GM18507 (cell line): ENCODE results near the gene KCNF1.

Experiments used
- DNase-seq: peaks from one replicate; pipeline ENCODE4 v3.0.0; 2011; ENCODE audit warnings: low read depth; ENCODE audit not compliant: insufficient read length; ENCODE audit errors: extremely low spot score
- FAIRE-seq: peaks from 2 replicates; lab custom pipeline; 2011; peaks lifted over from hg19 to GRCh38; lab: Jason Lieb, UNC

Gene KCNF1

DNA sequence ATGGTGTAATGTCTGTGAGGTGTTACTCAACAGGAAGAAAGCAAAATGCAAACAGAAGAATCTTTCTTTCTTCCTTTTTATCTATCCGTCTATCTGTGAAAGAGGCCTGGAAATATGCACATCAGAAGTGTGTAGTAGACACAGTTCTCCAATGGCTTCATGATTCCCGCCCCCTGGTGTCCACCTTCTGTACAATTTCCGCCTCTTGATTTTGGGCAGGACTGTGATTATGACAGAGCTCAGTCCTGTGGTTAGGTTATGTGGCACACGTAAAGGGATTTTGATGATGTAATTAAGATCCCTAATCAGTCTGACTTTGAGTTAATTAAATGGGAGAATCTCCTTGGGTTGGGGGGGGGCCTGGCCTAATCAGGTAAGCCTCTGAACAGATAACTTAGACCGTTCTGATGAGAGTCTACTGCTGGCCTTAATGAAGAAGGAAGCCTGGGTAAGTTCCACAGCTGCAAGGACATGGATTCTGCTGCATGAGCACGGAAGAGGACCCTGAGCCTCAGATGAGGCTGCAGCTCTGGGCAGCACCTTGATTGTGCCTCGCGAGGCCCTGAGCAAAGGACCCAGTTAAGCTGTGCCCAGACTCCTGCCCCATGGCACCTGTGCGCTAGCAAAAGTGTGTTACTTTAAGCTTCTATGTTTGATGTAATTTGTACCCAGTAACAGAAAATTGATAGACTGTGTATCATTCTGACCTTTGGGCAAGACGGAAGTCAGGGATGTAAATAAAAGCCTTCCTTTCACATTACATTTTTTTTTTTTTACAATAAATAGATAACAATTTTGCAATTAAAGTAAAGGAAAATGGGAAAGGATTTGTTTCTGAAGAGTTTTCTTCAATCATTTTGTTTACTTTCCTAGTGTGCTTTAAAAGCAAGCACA, 11.3 kb upstream of the KCNF1 start:
- FAIRE-seq (peak; percentile 53), DNase-seq (peak; percentile 33)

DNA sequence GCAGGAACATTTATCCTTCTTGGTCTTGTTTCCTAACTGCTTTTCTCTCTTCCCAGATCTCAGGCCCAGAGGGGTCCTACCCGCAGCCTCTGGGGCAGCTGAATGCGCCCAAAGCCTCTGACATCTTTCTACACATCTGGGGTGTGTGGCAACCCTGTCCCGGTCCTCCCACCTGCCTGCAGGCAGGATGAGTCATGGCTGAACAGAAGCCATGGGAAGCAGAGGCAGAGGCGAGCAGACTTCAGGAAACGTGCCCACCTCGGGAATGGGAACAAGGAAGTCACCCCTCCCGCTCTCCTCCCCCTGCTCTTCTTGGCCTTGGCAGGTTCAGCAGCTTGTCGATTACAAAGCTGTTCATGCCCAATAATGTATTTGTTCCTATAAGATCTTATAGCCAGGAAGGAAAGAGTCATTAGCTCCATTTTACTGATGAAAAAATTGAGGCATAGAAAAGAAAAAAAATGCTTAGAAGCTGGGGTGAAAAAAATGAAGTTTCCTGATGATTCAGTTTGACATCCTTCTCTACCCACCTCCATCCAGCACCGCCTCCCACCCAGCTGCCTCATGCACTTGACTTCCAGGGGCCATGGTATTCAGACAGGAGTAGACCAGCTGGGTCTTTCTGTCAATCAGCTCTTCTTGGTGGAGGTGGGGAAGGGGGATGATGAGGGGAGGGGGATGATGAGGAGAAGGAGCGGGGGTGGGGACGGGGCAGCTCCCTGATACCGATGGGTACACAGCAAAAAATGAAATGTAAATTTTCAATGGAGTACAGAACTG, 10.4 kb upstream of the KCNF1 start:
- DNase-seq = no peak
- no peak for FAIRE-seq

GRCh38 chr2:10903861-10904210, 7.9 kb upstream of the KCNF1 start:
- DNase-seq (no peak), FAIRE-seq (no peak)

DNA sequence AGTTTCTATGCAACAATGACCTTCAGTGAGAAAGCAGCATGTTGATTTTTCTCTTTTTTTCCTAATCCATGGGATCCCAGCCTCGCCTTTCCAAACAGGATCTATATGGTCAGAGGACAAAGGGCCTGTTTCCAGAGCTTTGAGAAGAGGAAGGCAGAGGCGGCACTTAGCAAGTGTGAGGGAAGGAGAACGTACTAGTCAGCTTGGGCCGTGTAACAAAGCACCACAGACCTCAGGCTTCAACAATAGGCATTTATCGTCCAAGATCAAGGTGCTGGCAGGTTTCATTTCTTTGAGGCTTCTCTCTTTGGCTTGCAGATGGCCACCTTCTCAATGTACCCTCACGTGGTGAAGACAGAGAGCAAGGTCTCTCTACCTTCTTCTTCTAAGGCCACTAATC, 7.3 kb upstream of the KCNF1 start:
- FAIRE-seq = no peak
- DNase-seq = no peak

GRCh38 chr2:10905006-10905861, 6.5 kb upstream of the KCNF1 start:
- FAIRE-seq = no peak
- DNase-seq = no peak

GRCh38 chr2:10905862-10906143, 5.9 kb upstream of the KCNF1 start:
- FAIRE-seq = no peak
- no peak for DNase-seq

GRCh38 chr2:10906926-10907625, 4.7 kb upstream of the KCNF1 start:
- no peak for DNase-seq
- no peak for FAIRE-seq

DNA sequence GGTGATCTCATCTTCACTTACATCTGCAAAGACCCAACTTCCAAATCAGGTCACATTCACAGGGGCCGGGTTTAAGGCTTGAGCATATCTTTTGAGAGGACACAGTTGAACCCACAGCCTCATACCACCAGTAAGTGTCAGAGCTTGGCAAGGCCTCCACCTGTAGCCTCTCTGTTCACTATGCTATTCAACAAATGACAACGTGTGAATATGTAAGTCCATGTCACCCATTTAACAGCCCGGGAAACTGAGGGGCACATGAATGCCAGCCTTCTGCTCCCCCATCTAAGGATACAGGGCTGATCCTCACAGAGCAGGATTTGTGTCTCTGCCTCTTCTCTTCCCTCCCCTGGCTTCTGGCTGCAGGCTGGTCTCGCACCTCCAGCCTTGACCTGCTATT, 3.5 kb upstream of the KCNF1 start:
- FAIRE-seq (no peak), DNase-seq (no peak)

DNA sequence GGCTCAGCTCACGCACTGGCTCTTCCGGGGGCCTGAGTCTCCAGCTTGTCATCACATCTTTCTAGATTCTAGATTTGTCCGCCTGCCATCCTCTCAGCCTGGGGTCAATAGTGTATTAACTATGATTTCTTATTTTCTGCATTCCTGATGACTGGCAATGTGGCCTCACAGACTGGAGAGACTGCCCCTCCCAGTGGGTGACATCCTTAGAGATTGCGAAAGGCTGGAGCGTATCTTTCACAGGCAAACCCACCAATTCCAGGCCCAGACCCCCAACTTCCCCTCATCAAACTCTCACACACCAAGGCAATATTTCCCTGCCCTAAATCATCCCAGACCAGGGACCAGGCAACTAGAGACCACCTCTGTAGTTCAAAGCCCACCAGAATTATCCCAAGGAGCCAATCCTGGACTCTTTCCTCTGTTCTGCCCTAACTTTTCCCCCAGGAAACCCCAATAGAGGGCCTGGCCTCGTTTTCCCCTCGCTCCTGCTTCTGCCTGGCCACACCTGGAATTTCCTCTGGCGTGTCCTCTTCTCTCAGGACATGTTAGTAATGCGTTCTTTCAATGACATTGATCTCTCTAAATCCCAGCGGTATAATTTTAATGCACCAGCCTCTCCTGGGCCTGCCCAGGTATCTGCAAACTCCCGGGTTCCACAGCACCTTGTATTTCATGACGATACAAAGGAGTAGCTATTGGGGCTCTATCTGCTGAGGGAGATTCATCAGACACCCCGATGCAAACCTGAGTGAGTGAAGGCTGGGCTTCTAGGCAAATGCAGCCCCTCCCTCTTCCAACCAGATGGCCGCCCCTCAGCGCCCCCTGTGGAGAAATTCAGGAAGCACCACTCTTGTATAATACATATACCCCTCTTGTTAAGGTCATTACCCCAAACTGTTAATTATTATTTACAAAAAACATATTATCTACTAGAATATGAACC, 2.4 kb upstream of the KCNF1 start:
- FAIRE-seq (no peak), DNase-seq (no peak)

GRCh38 chr2:10909996-10910341, 1.8 kb upstream of the KCNF1 start:
- FAIRE-seq = no peak
- no peak for DNase-seq

DNA sequence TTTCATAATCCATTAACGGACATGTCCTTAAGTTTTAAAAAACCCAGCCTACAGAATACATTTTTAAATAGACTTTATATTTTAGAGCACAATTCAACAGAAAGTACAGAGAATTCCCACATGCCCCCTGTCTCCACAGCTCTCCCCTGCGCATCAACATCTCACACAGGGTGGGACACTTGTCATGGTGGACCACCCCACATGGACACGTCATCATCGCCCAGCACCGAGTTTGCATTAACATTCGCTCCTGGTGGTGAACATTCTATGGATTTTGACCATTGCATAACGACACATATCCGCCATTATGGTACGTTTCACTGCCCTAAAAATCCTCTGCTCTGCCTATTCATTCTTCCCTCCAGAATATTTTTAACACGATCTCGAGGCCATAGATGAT, 1.1 kb upstream of the KCNF1 start:
- DNase-seq (no peak), FAIRE-seq (no peak)

- FAIRE-seq (no peak), DNase-seq (no peak)
Observed at GRCh38 chr2:10912076-10912731, 470 bp downstream of the KCNF1 start.

DNA sequence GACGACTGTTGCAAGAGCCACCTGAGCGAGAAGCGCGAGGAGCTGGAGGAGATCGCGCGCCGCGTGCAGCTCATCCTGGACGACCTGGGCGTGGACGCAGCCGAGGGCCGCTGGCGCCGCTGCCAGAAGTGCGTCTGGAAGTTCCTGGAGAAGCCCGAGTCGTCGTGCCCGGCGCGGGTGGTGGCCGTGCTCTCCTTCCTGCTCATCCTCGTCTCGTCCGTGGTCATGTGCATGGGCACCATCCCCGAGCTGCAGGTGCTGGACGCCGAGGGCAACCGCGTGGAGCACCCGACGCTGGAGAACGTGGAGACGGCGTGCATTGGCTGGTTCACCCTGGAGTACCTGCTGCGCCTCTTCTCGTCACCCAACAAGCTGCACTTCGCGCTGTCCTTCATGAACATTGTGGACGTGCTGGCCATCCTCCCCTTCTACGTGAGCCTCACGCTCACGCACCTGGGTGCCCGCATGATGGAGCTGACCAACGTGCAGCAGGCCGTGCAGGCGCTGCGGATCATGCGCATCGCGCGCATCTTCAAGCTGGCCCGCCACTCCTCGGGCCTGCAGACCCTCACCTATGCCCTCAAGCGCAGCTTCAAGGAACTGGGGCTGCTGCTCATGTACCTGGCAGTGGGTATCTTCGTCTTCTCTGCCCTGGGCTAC, 1.2 kb downstream of the KCNF1 start:
- DNase-seq (no peak), FAIRE-seq (no peak)

- DNase-seq (no peak), FAIRE-seq (no peak)
Observed at GRCh38 chr2:10913501-10914271, 2.0 kb downstream of the KCNF1 start.

GRCh38 chr2:10914272-10914693, 2.5 kb downstream of the KCNF1 start:
- DNase-seq (no peak), FAIRE-seq (no peak)

GRCh38 chr2:10915236-10915635, 3.5 kb downstream of the KCNF1 start:
- FAIRE-seq = no peak
- no peak for DNase-seq

DNA sequence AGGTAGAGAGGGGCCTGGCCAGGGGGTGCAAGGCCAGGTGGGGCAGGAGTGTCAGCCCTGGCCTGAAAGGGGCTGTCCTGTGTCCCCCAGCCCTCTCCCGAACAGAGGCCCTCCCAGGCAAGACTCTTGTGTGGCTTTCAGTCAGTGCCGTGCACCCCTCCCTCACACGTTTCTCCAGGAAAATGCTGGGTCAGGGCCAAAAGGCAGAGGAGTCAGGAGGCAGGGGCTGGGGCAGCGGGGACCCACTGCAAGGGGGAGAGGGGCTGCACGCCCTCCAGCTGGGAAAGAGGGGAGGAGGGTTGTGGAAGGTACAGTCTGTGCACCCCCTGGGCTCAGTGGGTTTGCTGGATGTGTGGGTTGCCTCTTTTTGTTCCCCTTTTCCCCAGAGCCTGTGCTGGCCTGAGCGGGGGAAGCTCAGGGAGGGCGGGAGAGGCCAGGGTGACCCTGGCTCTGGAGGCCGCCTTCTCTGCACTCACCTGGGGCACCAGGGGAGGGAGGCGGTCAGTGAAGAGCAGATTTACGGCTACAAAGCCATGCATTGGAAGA, 4.1 kb downstream of the KCNF1 start:
- no peak for FAIRE-seq
- DNase-seq = no peak
